ENCODE measurements around the gene PCSK7. TPM values are rescaled to one million over a fixed set of nuclear protein-coding genes. Genes with fewer than 3 reads are reported as not detected.

Gene PCSK7
- polyA plus RNA-seq, 1 donor (not counting 4 experiments of a cell fraction or from before 2014, with no cell fraction given): 32.9 TPM

DNA sequence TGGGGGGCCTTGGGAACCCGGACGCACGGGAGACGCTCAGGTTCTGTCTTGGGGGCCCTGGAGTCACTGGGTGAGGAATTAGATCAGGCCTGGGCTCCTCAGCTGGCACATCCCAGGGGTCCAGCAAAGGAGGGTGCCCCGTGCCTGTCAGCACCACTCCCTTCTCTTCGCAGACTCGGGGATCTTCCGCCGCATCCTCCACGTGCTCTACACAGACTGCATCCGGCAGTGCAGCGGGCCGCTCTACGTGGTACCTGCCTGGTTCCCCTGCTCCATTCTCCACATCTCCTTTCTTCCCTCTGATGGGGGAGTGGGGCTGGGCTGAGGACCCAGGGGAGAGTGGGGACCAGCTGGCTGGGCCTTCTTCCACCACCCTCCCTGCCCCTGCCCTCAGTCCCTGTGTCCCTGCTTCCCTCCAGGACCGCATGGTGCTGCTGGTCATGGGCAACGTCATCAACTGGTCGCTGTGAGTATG, 39.4 kb downstream of the PCSK7 start:
- TF ChIP-seq, protein P1, sequence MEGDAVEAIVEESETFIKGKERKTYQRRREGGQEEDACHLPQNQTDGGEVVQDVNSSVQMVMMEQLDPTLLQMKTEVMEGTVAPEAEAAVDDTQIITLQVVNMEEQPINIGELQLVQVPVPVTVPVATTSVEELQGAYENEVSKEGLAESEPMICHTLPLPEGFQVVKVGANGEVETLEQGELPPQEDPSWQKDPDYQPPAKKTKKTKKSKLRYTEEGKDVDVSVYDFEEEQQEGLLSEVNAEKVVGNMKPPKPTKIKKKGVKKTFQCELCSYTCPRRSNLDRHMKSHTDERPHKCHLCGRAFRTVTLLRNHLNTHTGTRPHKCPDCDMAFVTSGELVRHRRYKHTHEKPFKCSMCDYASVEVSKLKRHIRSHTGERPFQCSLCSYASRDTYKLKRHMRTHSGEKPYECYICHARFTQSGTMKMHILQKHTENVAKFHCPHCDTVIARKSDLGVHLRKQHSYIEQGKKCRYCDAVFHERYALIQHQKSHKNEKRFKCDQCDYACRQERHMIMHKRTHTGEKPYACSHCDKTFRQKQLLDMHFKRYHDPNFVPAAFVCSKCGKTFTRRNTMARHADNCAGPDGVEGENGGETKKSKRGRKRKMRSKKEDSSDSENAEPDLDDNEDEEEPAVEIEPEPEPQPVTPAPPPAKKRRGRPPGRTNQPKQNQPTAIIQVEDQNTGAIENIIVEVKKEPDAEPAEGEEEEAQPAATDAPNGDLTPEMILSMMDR (optimal IDR thresholded peaks at IDR 0.05 in 1 of 3, IDR thresholded peaks at IDR 0.05 in 1 of 3, conservative IDR thresholded peaks at IDR 0.05 in 1 of 3; ENCODE audit: extremely low read depth in 1 of 3, insufficient read depth in 2 of 3, low read length in 3 of 3): no peak
- TF ChIP-seq EZH2 (IDR thresholded peaks at IDR 0.05; ENCODE audit: low read length): no peak
- Histone ChIP-seq H3K4me2 (ENCODE audit: control insufficient read depth, extremely low read depth, insufficient read depth, low read depth, low read length) (no peak overlapping the region), H3K79me2 (ENCODE audit: control insufficient read depth, insufficient read depth, low read length) (no peaks in the 10 kb centered on the region), H3K4me1 (ENCODE audit: control insufficient read depth, extremely low read depth, insufficient read depth, low read length) (peaks cover 7% of the 10 kb centered on the region), H3K4me3 (ENCODE audit: control insufficient read depth in 2 of 3, extremely low read depth in 1 of 3, insufficient read depth in 2 of 3, low read depth in 1 of 3, low read length in 3 of 3) (no peak overlapping the region), H3K27me3 (ENCODE audit: control insufficient read depth, extremely low read depth, insufficient read depth, low read length) (no peaks in the 10 kb centered on the region), H3K27ac (ENCODE audit: control insufficient read depth, insufficient read depth, low read length) (no peak overlapping the region), H4K20me1 (ENCODE audit: control insufficient read depth, extremely low read depth, insufficient read depth, low read length) (no peaks in the 10 kb centered on the region), H3K36me3 (ENCODE audit: control insufficient read depth in 2 of 2, extremely low read depth in 1 of 2, insufficient read depth in 2 of 2, low read length in 2 of 2) (peaks cover 6 to 32% of the 10 kb centered on the region in 2 experiments), H3K9ac (ENCODE audit: control insufficient read depth, extremely low read depth, insufficient read depth, low read length) (no peak overlapping the region), H2AFZ (ENCODE audit: control insufficient read depth, low read length) (no peak overlapping the region), H3K9me1 (ENCODE audit: control insufficient read depth, extremely low read depth, insufficient read depth, low read length) (no peaks in the 10 kb centered on the region), H3K9me3 (ENCODE audit: control insufficient read depth, low read depth, low read length) (no peaks in the 10 kb centered on the region)
- dilution Hi-C loops (cut with MboI; ENCODE audit: extremely low pct_ligation_motif_present, low sequenced_read_pairs): no loop called here
- DNase-seq (ENCODE audit: low read depth, low spot score): no peak
- no peak for FAIRE-seq

GRCh38 chr11:117191680-117192400, 40.0 kb downstream of the PCSK7 start:
- FAIRE-seq: no peak
- TF ChIP-seq, protein P1 (optimal IDR thresholded peaks at IDR 0.05 in 1 of 3, IDR thresholded peaks at IDR 0.05 in 1 of 3, conservative IDR thresholded peaks at IDR 0.05 in 1 of 3; ENCODE audit: extremely low read depth in 1 of 3, insufficient read depth in 2 of 3, low read length in 3 of 3): no peak
- TF ChIP-seq EZH2 (IDR thresholded peaks at IDR 0.05; ENCODE audit: low read length): no peak
- Histone ChIP-seq H3K4me1 (ENCODE audit: control insufficient read depth, extremely low read depth, insufficient read depth, low read length) (peaks cover 7% of the 10 kb centered on the region), H3K27ac (ENCODE audit: control insufficient read depth, insufficient read depth, low read length) (no peak overlapping the region), H3K9me3 (ENCODE audit: control insufficient read depth, low read depth, low read length) (no peaks in the 10 kb centered on the region), H3K9me1 (ENCODE audit: control insufficient read depth, extremely low read depth, insufficient read depth, low read length) (no peaks in the 10 kb centered on the region), H3K36me3 (ENCODE audit: control insufficient read depth in 2 of 2, extremely low read depth in 1 of 2, insufficient read depth in 2 of 2, low read length in 2 of 2) (peaks cover 6 to 34% of the 10 kb centered on the region in 2 experiments), H2AFZ (ENCODE audit: control insufficient read depth, low read length) (no peak overlapping the region), H3K4me2 (ENCODE audit: control insufficient read depth, extremely low read depth, insufficient read depth, low read depth, low read length) (no peak overlapping the region), H3K9ac (ENCODE audit: control insufficient read depth, extremely low read depth, insufficient read depth, low read length) (no peak overlapping the region), H3K4me3 (ENCODE audit: control insufficient read depth in 2 of 3, extremely low read depth in 1 of 3, insufficient read depth in 2 of 3, low read depth in 1 of 3, low read length in 3 of 3) (no peak overlapping the region), H3K79me2 (ENCODE audit: control insufficient read depth, insufficient read depth, low read length) (no peaks in the 10 kb centered on the region), H3K27me3 (ENCODE audit: control insufficient read depth, extremely low read depth, insufficient read depth, low read length) (no peaks in the 10 kb centered on the region), H4K20me1 (ENCODE audit: control insufficient read depth, extremely low read depth, insufficient read depth, low read length) (no peaks in the 10 kb centered on the region)
- no peak for DNase-seq (ENCODE audit: low read depth, low spot score)
- dilution Hi-C loops (cut with MboI; ENCODE audit: extremely low pct_ligation_motif_present, low sequenced_read_pairs): no loop called here

Data from keratinocyte (primary cell).